Head of caudate nucleus (tissue), 42 donors: ENCODE measurements around the gene UXS1.

Source experiments
- DNase-seq, 42 donors: peaks; one replicate each; pipeline versions ENCODE4 v3.0.0 to v3.0.0-alpha.2; 2020 to 2021; ENCODE audit warnings: mixed read lengths in 7 of 42
- intact Hi-C: fragments of 100-400 bp; cut with DNase I; formaldehyde crosslinking; loops from one replicate; pipeline ENCODE4 v1.15.0; 2022

UXS1 gene

GRCh38 chr2:106191511-106192016, 2.5 kb downstream of the UXS1 start:
- no peak for DNase-seq
- intact Hi-C loops: no loop called here

GRCh38 chr2:106189764-106190468, 4.2 kb downstream of the UXS1 start:
- no peak for DNase-seq
- intact Hi-C loops: no loop called here

- intact Hi-C loops: no loop called here
- no peak for DNase-seq
Measured at GRCh38 chr2:106189325-106189724, 4.8 kb downstream of the UXS1 start.

- intact Hi-C loops: no loop called here
- DNase-seq: no peak
Measured at GRCh38 chr2:106187273-106187891, 6.7 kb downstream of the UXS1 start.

GRCh38 chr2:106185475-106186184, 8.5 kb downstream of the UXS1 start:
- intact Hi-C loops: no loop called here
- DNase-seq: no peak

GRCh38 chr2:106184857-106185256, 9.2 kb downstream of the UXS1 start:
- intact Hi-C loops: no loop called here
- DNase-seq: no peak

- no peak for DNase-seq
- intact Hi-C loops: no loop called here
Measured at GRCh38 chr2:106184394-106184793, 9.7 kb downstream of the UXS1 start.

GRCh38 chr2:106183101-106183696, 10.9 kb downstream of the UXS1 start:
- intact Hi-C loops: no loop called here
- no peak for DNase-seq

- intact Hi-C loops: no loop called here
- DNase-seq: no peak
Measured at GRCh38 chr2:106181064-106181463, 13.0 kb downstream of the UXS1 start.

- no peak for DNase-seq
- intact Hi-C loops: no loop called here
Measured at GRCh38 chr2:106180602-106181001, 13.5 kb downstream of the UXS1 start.

GRCh38 chr2:106178716-106179115, 15.4 kb downstream of the UXS1 start:
- intact Hi-C loops: no loop called here
- no peak for DNase-seq

GRCh38 chr2:106177581-106177980, 16.5 kb downstream of the UXS1 start:
- no peak for DNase-seq
- intact Hi-C loops: no loop called here

GRCh38 chr2:106176446-106177099, 17.5 kb downstream of the UXS1 start:
- intact Hi-C loops: no loop called here
- no peak for DNase-seq

- DNase-seq: no peak
- intact Hi-C loops: no loop called here
Measured at GRCh38 chr2:106175086-106175850, 18.8 kb downstream of the UXS1 start.

GRCh38 chr2:106174056-106174455, 20.0 kb downstream of the UXS1 start:
- no peak for DNase-seq
- intact Hi-C loops: no loop called here

- intact Hi-C loops: no loop called here
- no peak for DNase-seq
Measured at GRCh38 chr2:106172649-106173048, 21.5 kb downstream of the UXS1 start.

GRCh38 chr2:106168657-106169056, 25.4 kb downstream of the UXS1 start:
- no peak for DNase-seq
- intact Hi-C loops: no loop called here

GRCh38 chr2:106167067-106167466, 27.0 kb downstream of the UXS1 start:
- DNase-seq: no peak
- intact Hi-C loops: no loop called here

- DNase-seq: no peak
- intact Hi-C loops: no loop called here
Measured at GRCh38 chr2:106165561-106165960, 28.5 kb downstream of the UXS1 start.
